Kidney (tissue), 14 donors: ENCODE data around the gene SLC12A9. TPM values are rescaled to one million over a fixed set of nuclear protein-coding genes. Genes with fewer than 3 reads are reported as not detected.

ENCODE experiments used
- DNase-seq, 5 donors: peaks; one replicate each; pipeline ENCODE4 v3.0.0-alpha.2; 2013 to 2020
- FAIRE-seq: peaks from 2 replicates; lab custom pipeline; 2012; peaks lifted over from hg19 to GRCh38; lab: Jason Lieb, UNC
- H3K27ac ChIP-seq, 2 donors: one replicate each; pipeline ENCODE4 v1.7.0; 2013; ENCODE audit warnings: low read depth in 2 of 2, low read length in 2 of 2, inconsistent platforms in 1 of 2
- H3K27me3 ChIP-seq: one replicate; pipeline ENCODE4 v1.7.1; 2013; ENCODE audit warnings: low read length, inconsistent platforms; ENCODE audit not compliant: control insufficient read depth, insufficient read depth
- H3K36me3 ChIP-seq, 3 donors: one replicate each; pipeline versions ENCODE4 v1.7.0 to v1.7.1; 2013; ENCODE audit warnings: low read length in 3 of 3, control low read depth in 1 of 3, inconsistent platforms in 1 of 3; ENCODE audit not compliant: insufficient read depth in 3 of 3, control insufficient read depth in 2 of 3
- H3K4me1 ChIP-seq, 3 donors: one replicate each; pipeline versions ENCODE4 v1.7.0 to v1.7.1; 2013; ENCODE audit warnings: low read length in 3 of 3, inconsistent platforms in 1 of 3, low read depth in 1 of 3; ENCODE audit not compliant: control insufficient read depth in 2 of 3, insufficient read depth in 2 of 3
- H3K4me3 ChIP-seq, 3 donors: one replicate each; pipeline versions ENCODE4 v1.7.0 to v1.8.1; 2013; ENCODE audit warnings: low read length in 3 of 3, control low read depth in 1 of 3, inconsistent platforms in 1 of 3
- H3K9ac ChIP-seq, 3 donors: one replicate each; pipeline versions ENCODE4 v1.7.0 to v1.7.1; 2013; ENCODE audit warnings: low read length in 3 of 3, control low read depth in 1 of 3, inconsistent platforms in 1 of 3
- H3K9me3 ChIP-seq, 3 donors: one replicate each; pipeline versions ENCODE4 v1.7.0 to v1.7.1; 2013; ENCODE audit warnings: low read length in 3 of 3, control low read depth in 1 of 3, inconsistent platforms in 1 of 3; ENCODE audit not compliant: control insufficient read depth in 2 of 3, insufficient read depth in 1 of 3
- CTCF ChIP-seq: IDR thresholded peaks from 3 replicates; pipeline ENCODE4 v1.5.1; 2012; ENCODE audit warnings: mild to moderate bottlenecking, moderate library complexity, borderline replicate concordance; ENCODE audit not compliant: insufficient read depth; ENCODE audit errors: extremely low read depth
- intact Hi-C: fragments of 100-400 bp; cut with DNase I; formaldehyde crosslinking; loops from one replicate; pipeline ENCODE4 v1.11.1; 2022
- polyA plus RNA-seq: library from polyadenylated mRNA; stranded (reverse); fragments of 350-450 nt; fragmentation: Illumina TruSeq; extraction: RNeasy Lipid Tissue Mini Kit (QIAGEN cat#74804); gene quantifications from one replicate; pipeline ENCODE4 v1.2.3, GENCODE V29; 2014; ENCODE audit warnings: low read depth, low replicate concordance; ENCODE audit not compliant: insufficient read depth
- total RNA-seq: library from RNA; stranded (reverse); fragmentation: NEBNext Ultra II Directional; extraction: Animal tissue kit (Norgen Biotek cat#: 25700); gene quantifications from one replicate; pipeline ENCODE4 v1.2.1, GENCODE V29; 2021
- donor health status: control.
- donor health status: control.
- donor health status: control.
- donor health status: control.
- donor health status: control.
- donor health status: DM: yes; HTN: yes; CAD: no.
- donor health status: Normal renal cell carcinoma (clear cell type).

Gene SLC12A9
- total and polyA plus RNA-seq, 2 donors from 2014 or later: 19.7 to 29.9 TPM

- Histone ChIP-seq H3K27me3 (no peaks in the 10 kb centered on the region), H3K9ac (peak overlapping the region; percentile 10 to 80 (median 68)), H3K9me3 (no peaks in the 10 kb centered on the region), H3K36me3 (peaks cover 5 to 26% (median 14%) of the 10 kb centered on the region in 3 donors), H3K4me1 (peaks cover 4 to 17% (median 11%) of the 10 kb centered on the region in 3 donors), H3K4me3 (peak overlapping the region; percentile 71 to 91 (median 87)), H3K27ac (peak overlapping the region; percentile 83 to 95)
- no peak for FAIRE-seq
- DNase-seq: peak in 2 of 5 donors; percentile 48 to 60
- TF ChIP-seq CTCF: no peak
- intact Hi-C loops: no loop called here
Observed at GRCh38 chr7:100875356-100875751, 22.8 kb downstream of the SLC12A9 start.

- H3K27me3 ChIP-seq: no peaks in the 10 kb centered on the region
- H3K9me3 ChIP-seq: no peaks in the 10 kb centered on the region
- H3K27ac ChIP-seq: no peak overlapping the region
- peaks cover 4 to 17% (median 11%) of the 10 kb centered on the region in 3 donors for H3K4me1 ChIP-seq
- no peak for FAIRE-seq
- TF ChIP-seq CTCF: no peak
- peak in 1 of 5 donors; percentile 37 for DNase-seq
- intact Hi-C loops: no loop called here
- H3K36me3 ChIP-seq: peaks cover 2 to 24% (median 12%) of the 10 kb centered on the region in 3 donors
- no peak overlapping the region for H3K9ac ChIP-seq
- no peak overlapping the region for H3K4me3 ChIP-seq
Observed at GRCh38 chr7:100878013-100878412, 25.5 kb downstream of the SLC12A9 start.

- Histone ChIP-seq H3K36me3 (peaks cover 2 to 26% (median 9%) of the 10 kb centered on the region in 3 donors), H3K9ac (no peak overlapping the region), H3K27ac (no peak overlapping the region), H3K9me3 (no peaks in the 10 kb centered on the region), H3K27me3 (no peaks in the 10 kb centered on the region), H3K4me1 (peaks cover 4 to 17% (median 11%) of the 10 kb centered on the region in 3 donors), H3K4me3 (no peak overlapping the region)
- DNase-seq: no peak
- intact Hi-C loops: no loop called here
- no peak for FAIRE-seq
- TF ChIP-seq CTCF: no peak
Observed at GRCh38 chr7:100878685-100879084, 26.2 kb downstream of the SLC12A9 start.
